NCI-H187 treated with DMSO at 0.1 percent for 48 hours (cell line): Measurements from ENCODE around the gene M1AP.

Experiments
- DNase-seq: peaks from one replicate; lab custom pipeline; 2025; lab: John Stamatoyannopoulos, UW

Gene M1AP, protein sequence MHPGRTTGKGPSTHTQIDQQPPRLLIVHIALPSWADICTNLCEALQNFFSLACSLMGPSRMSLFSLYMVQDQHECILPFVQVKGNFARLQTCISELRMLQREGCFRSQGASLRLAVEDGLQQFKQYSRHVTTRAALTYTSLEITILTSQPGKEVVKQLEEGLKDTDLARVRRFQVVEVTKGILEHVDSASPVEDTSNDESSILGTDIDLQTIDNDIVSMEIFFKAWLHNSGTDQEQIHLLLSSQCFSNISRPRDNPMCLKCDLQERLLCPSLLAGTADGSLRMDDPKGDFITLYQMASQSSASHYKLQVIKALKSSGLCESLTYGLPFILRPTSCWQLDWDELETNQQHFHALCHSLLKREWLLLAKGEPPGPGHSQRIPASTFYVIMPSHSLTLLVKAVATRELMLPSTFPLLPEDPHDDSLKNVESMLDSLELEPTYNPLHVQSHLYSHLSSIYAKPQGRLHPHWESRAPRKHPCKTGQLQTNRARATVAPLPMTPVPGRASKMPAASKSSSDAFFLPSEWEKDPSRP

DNA sequence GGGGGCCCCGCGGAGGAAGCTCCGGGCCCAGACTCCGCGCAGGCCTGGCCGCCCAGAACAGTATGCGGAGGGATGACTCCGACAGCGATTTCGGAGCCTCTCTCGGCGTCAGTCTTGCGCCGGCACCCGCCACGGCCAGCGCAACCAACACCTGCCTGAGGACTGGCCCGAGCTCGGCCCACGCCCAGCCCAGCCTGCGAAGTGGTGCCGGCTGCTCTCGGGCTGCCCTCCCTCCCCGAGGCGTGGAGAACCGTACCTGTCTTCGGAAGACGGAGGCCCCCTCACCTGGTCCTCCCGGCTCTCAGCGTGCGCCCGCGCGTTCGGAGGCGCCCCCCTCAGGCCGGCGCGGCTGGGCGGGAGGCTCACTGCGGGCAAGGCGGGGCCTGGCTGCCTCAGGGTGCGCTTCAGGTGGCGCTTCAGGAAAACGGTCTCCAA lies at the start of gene M1AP:
M1AP (minus strand) TSS at position 322 of the 435 bp plus-strand sequence. CDS start 8,055 bp downstream, outside the sequence.
- DNase-seq: no peak

DNA sequence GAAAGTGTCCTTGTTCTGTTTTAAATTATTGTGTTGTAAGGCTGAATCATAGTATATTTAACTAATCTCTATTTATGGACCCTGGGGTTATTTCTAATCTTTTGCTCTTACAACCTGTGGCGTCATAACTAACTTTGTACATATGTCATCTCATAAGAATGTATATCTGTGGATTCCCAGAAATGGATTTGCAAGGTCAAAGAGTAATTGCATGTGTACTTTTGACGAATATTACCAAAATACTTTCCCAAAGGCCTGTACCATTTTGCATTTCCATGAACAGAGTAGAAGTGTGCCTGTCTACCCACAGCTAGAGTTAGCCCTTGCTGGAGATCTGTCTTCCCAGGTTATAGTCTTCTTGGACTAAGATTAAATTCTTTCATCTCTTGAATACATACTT lies 48.7 kb upstream of the M1AP start:
- DNase-seq: no peak

- no peak for DNase-seq
Measured at GRCh38 chr2:74695663-74696062, 47.5 kb upstream of the M1AP start.

DNA sequence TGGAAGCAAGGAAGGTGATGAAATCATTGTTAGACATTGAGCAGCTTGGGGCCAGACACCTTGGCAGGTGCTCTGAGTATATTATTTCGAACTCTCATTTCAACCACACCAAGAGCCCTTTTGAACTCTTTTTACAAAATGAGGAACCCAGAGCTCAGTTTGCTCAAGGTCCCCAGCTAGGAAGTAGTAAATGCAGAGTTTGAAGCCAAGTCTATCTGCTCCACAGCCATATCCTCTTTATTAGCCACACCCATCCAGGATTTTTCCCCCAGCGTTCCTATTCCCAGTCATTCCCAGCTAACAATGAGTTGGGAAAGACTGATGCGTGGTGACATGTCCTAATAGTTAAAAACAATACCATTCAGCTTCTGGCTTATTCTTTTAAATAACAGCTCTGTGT lies 46.2 kb upstream of the M1AP start:
- no peak for DNase-seq

DNA sequence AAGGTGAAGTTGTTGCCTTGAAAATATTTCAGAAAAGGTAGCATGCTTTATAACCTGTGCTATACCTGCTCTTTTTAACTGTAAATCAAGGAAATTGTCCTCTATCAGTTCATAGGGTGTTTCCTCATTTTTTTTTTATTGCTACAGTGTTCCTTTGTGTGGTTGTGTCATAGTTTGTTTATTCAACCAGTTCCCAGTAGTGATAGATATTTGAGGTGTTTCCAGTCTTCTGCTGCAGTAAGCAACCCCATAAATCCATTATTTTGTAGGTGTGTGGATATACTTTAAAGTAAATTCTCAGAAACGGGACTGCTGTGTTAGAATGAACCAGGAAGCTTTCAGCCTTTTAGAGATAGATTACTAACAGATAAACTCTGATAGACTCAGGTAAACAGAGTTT lies 45.5 kb upstream of the M1AP start:
- DNase-seq: no peak

DNA sequence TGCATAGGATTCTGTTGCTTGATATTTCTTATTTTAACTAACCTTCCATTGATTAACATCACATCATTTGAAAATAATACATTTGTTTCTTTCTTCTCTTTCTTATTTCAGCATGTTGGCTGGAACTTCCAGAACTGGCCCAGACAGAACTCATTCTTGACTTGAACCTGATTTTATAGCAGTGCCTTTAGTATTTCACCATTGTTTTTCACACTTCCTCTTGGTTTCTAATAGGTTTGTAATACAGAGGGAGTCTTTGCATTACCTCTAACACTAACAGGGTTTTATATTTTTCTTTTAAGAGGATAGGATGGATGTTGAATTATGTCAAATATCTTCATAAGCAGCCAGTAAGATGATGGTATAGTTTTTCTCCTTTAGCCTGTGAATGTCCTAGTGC lies 45.1 kb upstream of the M1AP start:
- DNase-seq: no peak

- no peak for DNase-seq
Measured at GRCh38 chr2:74691929-74692328, 43.8 kb upstream of the M1AP start.

- no peak for DNase-seq
Measured at GRCh38 chr2:74690571-74690970, 42.4 kb upstream of the M1AP start.

GRCh38 chr2:74689671-74690070 lies 41.5 kb upstream of the M1AP start:
- no peak for DNase-seq

GRCh38 chr2:74688881-74689280 lies 40.8 kb upstream of the M1AP start:
- DNase-seq: no peak

GRCh38 chr2:74685408-74685807 lies 37.3 kb upstream of the M1AP start:
- no peak for DNase-seq

GRCh38 chr2:74682501-74682900 lies 34.4 kb upstream of the M1AP start:
- no peak for DNase-seq

DNA sequence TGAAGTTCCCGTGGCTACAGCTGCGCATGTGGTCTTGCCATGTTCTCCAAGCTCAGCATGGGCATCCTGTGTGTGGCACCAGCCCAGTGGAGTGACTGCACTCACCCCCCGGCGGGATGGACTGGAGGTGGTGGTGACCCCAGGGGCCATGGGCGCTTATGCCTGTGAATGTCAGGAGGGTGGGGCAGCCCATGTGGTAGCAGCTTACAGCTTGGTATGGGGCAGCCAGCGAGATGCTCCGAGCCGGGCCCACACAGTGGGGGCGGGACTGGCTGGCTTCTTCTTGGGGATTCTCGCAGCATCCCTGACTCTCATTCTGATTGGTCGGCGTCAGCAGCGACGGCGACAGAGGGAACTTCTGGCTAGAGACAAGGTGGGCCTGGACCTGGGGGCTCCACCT lies 31.5 kb upstream of the M1AP start:
- DNase-seq: no peak

DNA sequence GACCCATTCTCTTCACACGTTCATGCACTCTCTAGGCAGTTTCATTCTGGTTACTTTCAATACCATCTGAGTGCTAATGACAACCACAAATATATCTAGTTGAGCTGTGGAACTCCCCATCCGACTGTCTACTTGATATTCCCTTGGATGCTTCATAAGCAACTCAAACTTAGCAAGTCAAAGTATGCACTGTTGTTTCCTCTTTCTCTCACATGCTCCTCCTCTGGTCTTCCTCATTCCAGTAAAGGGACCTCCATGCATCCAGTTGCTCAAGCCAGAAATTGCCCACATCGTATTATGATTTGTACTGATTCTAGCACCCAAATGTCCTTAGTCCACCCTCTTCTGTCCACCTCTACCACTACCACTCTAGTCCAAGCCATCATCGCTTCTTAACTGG lies 28.2 kb upstream of the M1AP start:
- no peak for DNase-seq

- DNase-seq: no peak
Measured at GRCh38 chr2:74675090-74675489, 27.0 kb upstream of the M1AP start.

DNA sequence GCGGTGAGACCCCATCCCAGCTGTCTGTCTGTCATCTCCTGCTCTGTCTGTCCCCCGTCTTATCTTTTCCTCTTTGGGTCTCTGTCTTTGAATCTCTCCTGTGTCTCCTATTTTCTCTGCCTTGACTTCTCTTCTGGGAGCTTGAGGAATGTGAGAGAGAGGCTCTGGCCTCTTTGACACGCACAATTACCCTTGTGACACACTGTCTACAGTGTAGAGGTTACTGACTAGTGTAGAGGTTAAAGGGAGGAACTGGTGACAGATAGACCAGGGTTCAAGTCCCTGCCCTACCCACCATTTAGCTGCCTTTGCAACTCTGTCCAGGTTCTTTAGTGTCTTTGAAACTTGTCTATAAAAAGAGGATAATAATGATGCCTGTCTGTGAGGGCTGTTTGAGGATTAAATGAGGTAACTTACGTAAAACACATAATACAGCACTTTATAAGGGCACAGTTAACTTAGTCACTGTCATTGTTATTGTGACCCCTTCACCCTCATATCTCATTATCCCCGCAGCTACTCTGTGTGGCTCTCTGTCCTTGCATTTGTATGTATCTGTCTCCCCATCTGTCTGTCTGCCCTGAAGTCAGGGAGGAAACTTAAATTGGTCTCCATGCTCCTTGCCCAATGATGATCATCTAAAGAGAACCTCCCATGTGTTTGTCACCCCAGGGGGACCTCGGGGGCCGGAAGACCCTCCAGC lies 25.8 kb upstream of the M1AP start:
- DNase-seq: no peak

DNA sequence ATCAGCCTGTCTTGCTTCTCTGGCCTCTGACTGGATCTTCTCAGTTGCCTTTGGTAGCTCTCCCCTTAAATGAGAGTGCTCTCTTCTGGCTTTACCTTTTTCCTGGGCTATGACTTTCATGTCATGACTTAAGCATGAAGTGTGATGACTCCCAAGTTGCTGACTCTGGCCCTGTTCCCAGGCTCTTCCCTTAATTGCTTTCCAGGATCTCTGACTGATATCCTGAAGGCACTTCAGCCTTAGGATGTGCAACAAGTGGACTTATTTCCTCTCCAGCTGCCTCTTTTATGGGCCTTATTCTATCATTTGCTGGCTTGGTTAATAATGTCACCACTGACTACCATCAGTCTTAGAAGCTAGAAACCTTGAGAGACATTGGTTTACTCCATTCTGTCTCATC lies 23.3 kb upstream of the M1AP start:
- no peak for DNase-seq

DNA sequence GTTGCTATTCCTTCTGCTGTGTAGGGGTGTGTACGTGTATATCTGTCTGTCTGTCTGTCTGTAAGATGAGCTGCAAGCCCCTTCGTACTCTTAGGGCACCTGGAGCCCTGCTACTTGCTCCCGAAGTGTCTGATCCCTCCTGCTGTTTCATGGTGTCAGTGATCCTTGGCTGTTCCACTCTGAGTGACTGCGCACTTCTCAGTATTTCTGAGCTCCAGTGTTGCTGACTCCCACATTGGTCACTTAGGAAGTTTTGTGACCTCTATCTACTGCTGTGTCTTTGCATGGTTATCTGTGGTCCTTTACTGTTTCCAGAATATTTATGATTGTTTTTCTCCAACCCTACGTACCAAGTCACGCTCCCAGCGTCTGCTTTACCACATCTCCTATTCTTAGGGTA lies 22.1 kb upstream of the M1AP start:
- DNase-seq: no peak

DNA sequence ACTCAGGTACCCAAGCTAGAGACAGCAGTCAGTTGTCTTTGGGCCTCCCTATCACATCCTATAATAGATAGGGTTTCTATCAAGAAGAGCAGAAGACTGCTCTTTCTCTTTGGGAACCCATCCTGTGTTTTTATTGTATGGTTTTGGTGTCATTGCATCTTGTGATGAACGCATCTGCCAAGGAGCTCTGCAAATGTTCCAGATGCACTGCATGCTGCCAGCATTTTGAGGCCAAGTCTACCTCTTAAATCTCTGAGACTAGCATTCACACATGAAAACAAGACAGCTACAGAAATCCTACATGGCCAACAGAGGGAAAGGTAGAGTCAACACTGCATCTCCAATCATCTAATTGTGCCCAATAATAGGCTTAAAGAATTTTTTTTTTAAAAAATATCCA lies 20.0 kb upstream of the M1AP start:
- no peak for DNase-seq

- no peak for DNase-seq
Measured at GRCh38 chr2:74659462-74659861, 11.3 kb upstream of the M1AP start.

- DNase-seq: no peak
Measured at GRCh38 chr2:74658516-74658915, 10.4 kb upstream of the M1AP start.

DNA sequence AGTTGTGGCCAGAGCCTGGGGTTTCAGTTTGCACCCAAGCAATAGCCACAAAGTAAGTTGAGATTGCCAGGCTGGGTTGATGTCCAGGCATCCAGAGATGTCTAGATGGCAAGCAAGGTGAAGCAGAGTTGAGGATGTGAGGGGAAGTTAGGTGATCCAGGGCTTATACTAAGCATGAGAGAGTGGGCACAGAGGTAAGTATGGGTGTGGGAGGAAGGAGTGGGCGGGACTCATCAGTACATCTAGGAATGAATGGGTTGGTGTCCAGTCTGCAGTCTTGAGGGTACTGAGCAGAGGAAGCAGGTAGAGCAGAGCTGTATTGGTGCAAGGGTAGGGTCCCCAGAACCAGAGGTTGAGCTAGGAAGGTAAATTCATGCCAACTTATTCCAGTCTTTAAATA lies 7.4 kb upstream of the M1AP start:
- DNase-seq: no peak
